ENCODE measurements around the gene NFATC2. TPM values are rescaled to one million over a fixed set of nuclear protein-coding genes. Genes with fewer than 3 reads are reported as not detected.

Gene NFATC2
- total and polyA plus RNA-seq, 2 experiments from 2014 or later = 0.52 to 0.59 TPM

DNA sequence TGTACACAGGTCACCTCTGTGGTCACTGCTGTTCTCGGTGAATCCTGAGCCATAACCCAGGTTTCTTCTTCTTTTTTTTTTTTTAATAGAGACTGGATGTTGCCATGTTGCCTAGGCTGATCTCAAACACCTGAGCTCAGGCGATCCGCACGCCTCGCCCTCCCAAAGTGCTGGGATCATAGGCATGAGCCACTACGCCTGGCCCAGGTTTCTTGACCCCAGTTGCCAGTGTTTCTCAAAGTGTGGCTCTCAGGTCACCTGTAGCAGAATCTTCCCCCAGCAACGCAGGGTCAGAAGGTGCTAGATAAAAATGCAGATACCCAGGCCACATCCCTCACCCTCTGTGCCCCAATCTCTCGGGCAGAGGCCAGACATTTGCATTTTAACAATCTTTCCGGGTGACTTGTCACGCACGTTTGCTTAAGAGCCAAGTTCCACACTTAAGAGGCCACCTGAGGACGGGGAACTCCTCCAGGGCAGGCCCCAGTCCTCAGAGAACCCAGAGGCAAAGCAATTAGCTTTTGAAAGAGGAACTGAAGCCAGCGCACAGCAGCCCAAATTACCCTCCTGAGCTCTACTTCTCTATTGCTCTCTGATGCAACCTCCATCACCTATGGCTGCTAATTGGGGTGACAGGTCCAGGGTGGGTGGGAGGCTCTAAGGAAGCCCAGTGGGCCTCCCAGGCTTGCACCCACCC is 81.8 kb downstream of the NFATC2 start:
- no peaks in the 10 kb centered on the region for H3K36me3 ChIP-seq (ENCODE audit: insufficient read depth)
- H3K4me2 ChIP-seq = no peak overlapping the region
- H3K9me2 ChIP-seq (ENCODE audit: insufficient read depth) = no peaks in the 10 kb centered on the region
- Mint-ChIP-seq H3K27me3 (ENCODE audit: insufficient read depth, low read depth, poor library complexity) (peaks cover 12% of the 10 kb centered on the region), H3K4me3 (no peak overlapping the region), H3K9me3 (no peaks in the 10 kb centered on the region), H3K27ac (0 out of 2 replicates have a peak overlapping the region, but pooled peaks have one; percentile 86), H3K4me1 (peaks cover 7% of the 10 kb centered on the region), H3K36me3 (ENCODE audit: low read depth) (no peaks in the 10 kb centered on the region)
- no peak for TF ChIP-seq NANOG (IDR thresholded peaks at IDR 0.05; ENCODE audit: borderline replicate concordance)
- TF ChIP-seq, protein P1, sequence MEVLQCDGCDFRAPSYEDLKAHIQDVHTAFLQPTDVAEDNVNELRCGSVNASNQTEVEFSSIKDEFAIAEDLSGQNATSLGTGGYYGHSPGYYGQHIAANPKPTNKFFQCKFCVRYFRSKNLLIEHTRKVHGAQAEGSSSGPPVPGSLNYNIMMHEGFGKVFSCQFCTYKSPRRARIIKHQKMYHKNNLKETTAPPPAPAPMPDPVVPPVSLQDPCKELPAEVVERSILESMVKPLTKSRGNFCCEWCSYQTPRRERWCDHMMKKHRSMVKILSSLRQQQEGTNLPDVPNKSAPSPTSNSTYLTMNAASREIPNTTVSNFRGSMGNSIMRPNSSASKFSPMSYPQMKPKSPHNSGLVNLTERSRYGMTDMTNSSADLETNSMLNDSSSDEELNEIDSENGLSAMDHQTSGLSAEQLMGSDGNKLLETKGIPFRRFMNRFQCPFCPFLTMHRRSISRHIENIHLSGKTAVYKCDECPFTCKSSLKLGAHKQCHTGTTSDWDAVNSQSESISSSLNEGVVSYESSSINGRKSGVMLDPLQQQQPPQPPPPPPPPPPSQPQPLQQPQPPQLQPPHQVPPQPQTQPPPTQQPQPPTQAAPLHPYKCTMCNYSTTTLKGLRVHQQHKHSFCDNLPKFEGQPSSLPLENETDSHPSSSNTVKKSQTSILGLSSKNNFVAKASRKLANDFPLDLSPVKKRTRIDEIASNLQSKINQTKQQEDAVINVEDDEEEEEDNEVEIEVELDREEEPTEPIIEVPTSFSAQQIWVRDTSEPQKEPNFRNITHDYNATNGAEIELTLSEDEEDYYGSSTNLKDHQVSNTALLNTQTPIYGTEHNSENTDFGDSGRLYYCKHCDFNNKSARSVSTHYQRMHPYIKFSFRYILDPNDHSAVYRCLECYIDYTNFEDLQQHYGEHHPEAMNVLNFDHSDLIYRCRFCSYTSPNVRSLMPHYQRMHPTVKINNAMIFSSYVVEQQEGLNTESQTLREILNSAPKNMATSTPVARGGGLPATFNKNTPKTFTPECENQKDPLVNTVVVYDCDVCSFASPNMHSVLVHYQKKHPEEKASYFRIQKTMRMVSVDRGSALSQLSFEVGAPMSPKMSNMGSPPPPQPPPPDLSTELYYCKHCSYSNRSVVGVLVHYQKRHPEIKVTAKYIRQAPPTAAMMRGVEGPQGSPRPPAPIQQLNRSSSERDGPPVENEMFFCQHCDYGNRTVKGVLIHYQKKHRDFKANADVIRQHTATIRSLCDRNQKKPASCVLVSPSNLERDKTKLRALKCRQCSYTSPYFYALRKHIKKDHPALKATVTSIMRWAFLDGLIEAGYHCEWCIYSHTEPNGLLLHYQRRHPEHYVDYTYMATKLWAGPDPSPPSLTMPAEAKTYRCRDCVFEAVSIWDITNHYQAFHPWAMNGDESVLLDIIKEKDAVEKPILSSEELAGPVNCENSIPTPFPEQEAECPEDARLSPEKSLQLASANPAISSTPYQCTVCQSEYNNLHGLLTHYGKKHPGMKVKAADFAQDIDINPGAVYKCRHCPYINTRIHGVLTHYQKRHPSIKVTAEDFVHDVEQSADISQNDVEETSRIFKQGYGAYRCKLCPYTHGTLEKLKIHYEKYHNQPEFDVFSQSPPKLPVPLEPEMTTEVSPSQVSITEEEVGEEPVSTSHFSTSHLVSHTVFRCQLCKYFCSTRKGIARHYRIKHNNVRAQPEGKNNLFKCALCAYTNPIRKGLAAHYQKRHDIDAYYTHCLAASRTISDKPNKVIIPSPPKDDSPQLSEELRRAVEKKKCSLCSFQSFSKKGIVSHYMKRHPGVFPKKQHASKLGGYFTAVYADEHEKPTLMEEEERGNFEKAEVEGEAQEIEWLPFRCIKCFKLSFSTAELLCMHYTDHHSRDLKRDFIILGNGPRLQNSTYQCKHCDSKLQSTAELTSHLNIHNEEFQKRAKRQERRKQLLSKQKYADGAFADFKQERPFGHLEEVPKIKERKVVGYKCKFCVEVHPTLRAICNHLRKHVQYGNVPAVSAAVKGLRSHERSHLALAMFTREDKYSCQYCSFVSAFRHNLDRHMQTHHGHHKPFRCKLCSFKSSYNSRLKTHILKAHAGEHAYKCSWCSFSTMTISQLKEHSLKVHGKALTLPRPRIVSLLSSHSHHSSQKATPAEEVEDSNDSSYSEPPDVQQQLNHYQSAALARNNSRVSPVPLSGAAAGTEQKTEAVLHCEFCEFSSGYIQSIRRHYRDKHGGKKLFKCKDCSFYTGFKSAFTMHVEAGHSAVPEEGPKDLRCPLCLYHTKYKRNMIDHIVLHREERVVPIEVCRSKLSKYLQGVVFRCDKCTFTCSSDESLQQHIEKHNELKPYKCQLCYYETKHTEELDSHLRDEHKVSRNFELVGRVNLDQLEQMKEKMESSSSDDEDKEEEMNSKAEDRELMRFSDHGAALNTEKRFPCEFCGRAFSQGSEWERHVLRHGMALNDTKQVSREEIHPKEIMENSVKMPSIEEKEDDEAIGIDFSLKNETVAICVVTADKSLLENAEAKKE (CRISPR knock-in tag; IDR thresholded peaks at IDR 0.05) = no peak
- no peak for TF ChIP-seq JUNB (IDR thresholded peaks at IDR 0.05; ENCODE audit: unreplicated experiment)
- no peak for TF ChIP-seq POLR2AphosphoS5 (IDR thresholded peaks at IDR 0.05; ENCODE audit: low read depth)
- TF ChIP-seq, protein P2, sequence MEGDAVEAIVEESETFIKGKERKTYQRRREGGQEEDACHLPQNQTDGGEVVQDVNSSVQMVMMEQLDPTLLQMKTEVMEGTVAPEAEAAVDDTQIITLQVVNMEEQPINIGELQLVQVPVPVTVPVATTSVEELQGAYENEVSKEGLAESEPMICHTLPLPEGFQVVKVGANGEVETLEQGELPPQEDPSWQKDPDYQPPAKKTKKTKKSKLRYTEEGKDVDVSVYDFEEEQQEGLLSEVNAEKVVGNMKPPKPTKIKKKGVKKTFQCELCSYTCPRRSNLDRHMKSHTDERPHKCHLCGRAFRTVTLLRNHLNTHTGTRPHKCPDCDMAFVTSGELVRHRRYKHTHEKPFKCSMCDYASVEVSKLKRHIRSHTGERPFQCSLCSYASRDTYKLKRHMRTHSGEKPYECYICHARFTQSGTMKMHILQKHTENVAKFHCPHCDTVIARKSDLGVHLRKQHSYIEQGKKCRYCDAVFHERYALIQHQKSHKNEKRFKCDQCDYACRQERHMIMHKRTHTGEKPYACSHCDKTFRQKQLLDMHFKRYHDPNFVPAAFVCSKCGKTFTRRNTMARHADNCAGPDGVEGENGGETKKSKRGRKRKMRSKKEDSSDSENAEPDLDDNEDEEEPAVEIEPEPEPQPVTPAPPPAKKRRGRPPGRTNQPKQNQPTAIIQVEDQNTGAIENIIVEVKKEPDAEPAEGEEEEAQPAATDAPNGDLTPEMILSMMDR (conservative IDR thresholded peaks at IDR 0.05; ENCODE audit: low read depth in 2 of 2) = no peak
- TF ChIP-seq EZH2 (IDR thresholded peaks at IDR 0.05; ENCODE audit: low read depth, unreplicated experiment) = no peak
- TF ChIP-seq EZH2phosphoT487 (IDR thresholded peaks at IDR 0.05; ENCODE audit: unreplicated experiment) = no peak
- TF ChIP-seq, protein P3, sequence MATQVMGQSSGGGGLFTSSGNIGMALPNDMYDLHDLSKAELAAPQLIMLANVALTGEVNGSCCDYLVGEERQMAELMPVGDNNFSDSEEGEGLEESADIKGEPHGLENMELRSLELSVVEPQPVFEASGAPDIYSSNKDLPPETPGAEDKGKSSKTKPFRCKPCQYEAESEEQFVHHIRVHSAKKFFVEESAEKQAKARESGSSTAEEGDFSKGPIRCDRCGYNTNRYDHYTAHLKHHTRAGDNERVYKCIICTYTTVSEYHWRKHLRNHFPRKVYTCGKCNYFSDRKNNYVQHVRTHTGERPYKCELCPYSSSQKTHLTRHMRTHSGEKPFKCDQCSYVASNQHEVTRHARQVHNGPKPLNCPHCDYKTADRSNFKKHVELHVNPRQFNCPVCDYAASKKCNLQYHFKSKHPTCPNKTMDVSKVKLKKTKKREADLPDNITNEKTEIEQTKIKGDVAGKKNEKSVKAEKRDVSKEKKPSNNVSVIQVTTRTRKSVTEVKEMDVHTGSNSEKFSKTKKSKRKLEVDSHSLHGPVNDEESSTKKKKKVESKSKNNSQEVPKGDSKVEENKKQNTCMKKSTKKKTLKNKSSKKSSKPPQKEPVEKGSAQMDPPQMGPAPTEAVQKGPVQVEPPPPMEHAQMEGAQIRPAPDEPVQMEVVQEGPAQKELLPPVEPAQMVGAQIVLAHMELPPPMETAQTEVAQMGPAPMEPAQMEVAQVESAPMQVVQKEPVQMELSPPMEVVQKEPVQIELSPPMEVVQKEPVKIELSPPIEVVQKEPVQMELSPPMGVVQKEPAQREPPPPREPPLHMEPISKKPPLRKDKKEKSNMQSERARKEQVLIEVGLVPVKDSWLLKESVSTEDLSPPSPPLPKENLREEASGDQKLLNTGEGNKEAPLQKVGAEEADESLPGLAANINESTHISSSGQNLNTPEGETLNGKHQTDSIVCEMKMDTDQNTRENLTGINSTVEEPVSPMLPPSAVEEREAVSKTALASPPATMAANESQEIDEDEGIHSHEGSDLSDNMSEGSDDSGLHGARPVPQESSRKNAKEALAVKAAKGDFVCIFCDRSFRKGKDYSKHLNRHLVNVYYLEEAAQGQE (IDR thresholded peaks at IDR 0.05; ENCODE audit: unreplicated experiment) = no peak
- no peak overlapping the region for H3K4me3 ChIP-seq
- no peak overlapping the region for H2AFZ ChIP-seq
- H3F3A ChIP-seq (replicated peaks; ENCODE audit: low read depth) = no peaks in the 10 kb centered on the region
- DNase-seq (ENCODE audit: low spot score) = no peak
- no peaks in the 10 kb centered on the region for H3K27me3 ChIP-seq (ENCODE audit: insufficient read depth)
- ATAC-seq = peak; percentile 25
- no peaks in the 10 kb centered on the region; the same call in 1 of the 2 replicates for H4K20me1 ChIP-seq (replicated peaks; ENCODE audit: insufficient read depth)
- no peaks in the 10 kb centered on the region for H3K79me2 ChIP-seq (replicated peaks; ENCODE audit: insufficient read depth)
- H3K4me1 ChIP-seq (ENCODE audit: insufficient read depth) = no peaks in the 10 kb centered on the region
- H3K27ac ChIP-seq (ENCODE audit: low read depth) = no peak overlapping the region
